ENCODE results near the gene STAT3.

DNA sequence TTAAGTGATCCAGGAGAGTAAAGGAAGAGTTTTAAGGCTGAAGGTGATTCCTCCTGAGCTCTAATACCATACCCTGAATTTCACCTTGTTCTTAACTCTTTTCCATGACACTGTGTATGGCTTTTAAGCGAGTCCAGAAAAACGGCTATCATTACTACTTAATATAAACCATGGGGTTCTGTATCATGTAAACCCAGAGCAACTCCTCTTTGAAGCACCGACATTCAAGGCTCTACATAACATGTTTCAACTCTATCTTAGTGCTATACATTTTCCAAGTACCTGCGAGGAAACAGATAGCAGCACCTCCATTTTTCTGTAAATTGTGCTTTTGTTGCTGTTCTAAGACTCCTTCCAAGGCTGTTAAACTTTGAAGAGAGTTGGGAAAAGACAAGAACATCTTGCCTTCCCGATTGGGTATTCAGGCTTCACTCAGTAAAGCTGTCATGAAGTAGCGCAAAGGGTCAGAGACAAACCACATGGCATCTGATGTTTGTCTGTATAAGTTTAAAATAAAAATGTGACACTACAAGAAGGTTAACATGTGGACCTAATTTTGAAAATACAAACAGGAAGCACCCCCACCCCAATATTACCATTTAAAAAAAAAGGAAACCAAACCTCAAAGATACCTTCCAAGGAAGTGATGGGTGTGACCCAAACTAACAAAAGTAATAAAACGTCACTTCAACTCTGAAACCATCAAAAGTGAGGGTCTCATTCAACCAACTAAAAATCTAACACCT, 115.9 kb downstream of the STAT3 start:
- TF ChIP-seq, protein P1, sequence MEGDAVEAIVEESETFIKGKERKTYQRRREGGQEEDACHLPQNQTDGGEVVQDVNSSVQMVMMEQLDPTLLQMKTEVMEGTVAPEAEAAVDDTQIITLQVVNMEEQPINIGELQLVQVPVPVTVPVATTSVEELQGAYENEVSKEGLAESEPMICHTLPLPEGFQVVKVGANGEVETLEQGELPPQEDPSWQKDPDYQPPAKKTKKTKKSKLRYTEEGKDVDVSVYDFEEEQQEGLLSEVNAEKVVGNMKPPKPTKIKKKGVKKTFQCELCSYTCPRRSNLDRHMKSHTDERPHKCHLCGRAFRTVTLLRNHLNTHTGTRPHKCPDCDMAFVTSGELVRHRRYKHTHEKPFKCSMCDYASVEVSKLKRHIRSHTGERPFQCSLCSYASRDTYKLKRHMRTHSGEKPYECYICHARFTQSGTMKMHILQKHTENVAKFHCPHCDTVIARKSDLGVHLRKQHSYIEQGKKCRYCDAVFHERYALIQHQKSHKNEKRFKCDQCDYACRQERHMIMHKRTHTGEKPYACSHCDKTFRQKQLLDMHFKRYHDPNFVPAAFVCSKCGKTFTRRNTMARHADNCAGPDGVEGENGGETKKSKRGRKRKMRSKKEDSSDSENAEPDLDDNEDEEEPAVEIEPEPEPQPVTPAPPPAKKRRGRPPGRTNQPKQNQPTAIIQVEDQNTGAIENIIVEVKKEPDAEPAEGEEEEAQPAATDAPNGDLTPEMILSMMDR (IDR thresholded peaks at IDR 0.05): no peak
- no peak for TF ChIP-seq POLR2A (IDR thresholded peaks at IDR 0.05)
